Adipose tissue (tissue), 3 donors: ENCODE results near the gene DNAJC22. TPM values are rescaled to one million over a fixed set of nuclear protein-coding genes. Genes with fewer than 3 reads are reported as not detected.
"Not testable (repeated sequence)": the region's sequence is repeated elsewhere in the genome, so short reads cannot be mapped to it uniquely, and the experiment has no call there.

Experiments used
- H3K27ac ChIP-seq: one replicate; pipeline ENCODE4 v1.5.1; 2013; ENCODE audit warnings: low read depth, low read length
- WGBS, 3 donors: extraction: QIAGEN DNeasy Blood & Tissue Kit; methylation state at CpG; one replicate each; pipeline ENCODE4 v1.1.7; 2013; 5-methylcytosine and 5-hydroxymethylcytosine counted together
- polyA plus RNA-seq, 3 donors: library from polyadenylated mRNA; stranded (reverse); fragments of 200-250 nt; gene quantifications; one replicate each; pipeline ENCODE4 v1.2.3, GENCODE V29; 2013
- donor health status: healthy with polysubstance abuse.
- donor health status: Bipolar disorder and iron deficiency.
- donor health status: healthy.

The DNAJC22 gene
- polyA plus RNA-seq, 3 donors: 0.22 to 4.0 (median 0.62) TPM

GRCh38 chr12:49365542-49365941 lies 18.9 kb downstream of the DNAJC22 start:
- H3K27ac ChIP-seq: no peak overlapping the region
- WGBS, 3 donors: 63 to 79% (median 69%) methylated on average over 5 of the region's 5 CpGs

GRCh38 chr12:49366096-49366651 lies 19.5 kb downstream of the DNAJC22 start:
- WGBS, 3 donors: 4 to 18% (median 15%) methylated on average over 36 to 38 of the region's 38 CpGs
- H3K27ac ChIP-seq: no peak overlapping the region

GRCh38 chr12:49366652-49367380 lies 20.1 kb downstream of the DNAJC22 start:
- WGBS, 3 donors: 0 to 1% (median 1%) methylated on average over 94 to 97 of the region's 97 CpGs
- H3K27ac ChIP-seq: peak overlapping the region; percentile 38

GRCh38 chr12:49367381-49368239 lies 20.9 kb downstream of the DNAJC22 start, which contains the start of gene SPATS2:
Gene SPATS2, plus strand, starts transcription at chr12:49367462. Its CDS starts 93,551 bp downstream, at chr12:49461013.
- WGBS, 3 donors: 0 to 2% (median 0%) methylated on average over 40 to 52 of the region's 52 CpGs

GRCh38 chr12:49368240-49368600 lies 21.5 kb downstream of the DNAJC22 start:
- 12 to 22% (median 22%) methylated on average over 3 of the region's 3 CpGs for WGBS, 3 donors
- no peak overlapping the region for H3K27ac ChIP-seq

More at GRCh38 chr12:49367381-49368239, 20.9 kb downstream of the DNAJC22 start, which contains the start of gene SPATS2:
- peak within 1 kb of the TSS; percentile 38 for H3K27ac ChIP-seq

GRCh38 chr12:49369411-49370145 lies 22.9 kb downstream of the DNAJC22 start:
- H3K27ac ChIP-seq: no peak overlapping the region
- 38 to 43% (median 41%) methylated on average over 6 of the region's 6 CpGs for WGBS, 3 donors

GRCh38 chr12:49370539-49370938 lies 23.9 kb downstream of the DNAJC22 start:
- H3K27ac ChIP-seq: no peak overlapping the region
- 90 to 95% (median 92%) methylated on average over 6 of the region's 6 CpGs for WGBS, 3 donors

GRCh38 chr12:49375406-49375805 lies 28.7 kb downstream of the DNAJC22 start:
- no peak overlapping the region for H3K27ac ChIP-seq
- WGBS, 3 donors: 89 to 100% (median 97%) methylated on average over 1 of the region's 1 CpG

- no peak overlapping the region for H3K27ac ChIP-seq
- WGBS, 3 donors: 53 to 86% (median 86%) methylated on average over 2 of the region's 2 CpGs
These were observed 30.7 kb downstream of the DNAJC22 start for GRCh38 chr12:49377386-49377785.

- H3K27ac ChIP-seq: not testable (repeated sequence)
- WGBS, 3 donors: 84 to 98% (median 95%) methylated on average over 9 of the region's 9 CpGs
These were observed 33.5 kb downstream of the DNAJC22 start for GRCh38 chr12:49380184-49380583.

- no peak overlapping the region for H3K27ac ChIP-seq
- WGBS, 3 donors: 66 to 82% (median 75%) methylated on average over 18 of the region's 18 CpGs
These were observed 42.1 kb downstream of the DNAJC22 start for GRCh38 chr12:49388682-49389386.

GRCh38 chr12:49389387-49389703 lies 42.7 kb downstream of the DNAJC22 start:
- H3K27ac ChIP-seq: no peak overlapping the region
- WGBS, 3 donors: 79 to 87% (median 85%) methylated on average over 13 of the region's 13 CpGs

GRCh38 chr12:49397000-49397399 lies 50.3 kb downstream of the DNAJC22 start:
- 95 to 96% (median 96%) methylated on average over 1 of the region's 1 CpG for WGBS, 3 donors
- H3K27ac ChIP-seq: no peak overlapping the region

GRCh38 chr12:49400304-49400703 lies 53.6 kb downstream of the DNAJC22 start:
- 84 to 89% (median 88%) methylated on average over 1 of the region's 1 CpG for WGBS, 3 donors

More at GRCh38 chr12:49400304-49400703, 53.6 kb downstream of the DNAJC22 start:
- H3K27ac ChIP-seq: no peak overlapping the region
